Transverse colon (tissue), 3 donors: ENCODE data around the gene VAT1.

Experiments used
- CTCF ChIP-seq, 5 experiments: fragments of 200-600 bp in 3 of 5; fragments of 450-650 bp in 2 of 5; sonication (generic) in 3 of 5; IDR thresholded peaks; 1 replicate in 2 of 5; 2 replicates in 3 of 5; pipeline ENCODE4 v1.5.1; 2016 to 2017; ENCODE audit warnings: antibody characterized with exemption in 5 of 5, inconsistent platforms in 3 of 5, mild to moderate bottlenecking in 2 of 5, moderate library complexity in 1 of 5
- EP300 ChIP-seq: sonication (generic); formaldehyde crosslinking; IDR thresholded peaks from one replicate; pipeline ENCODE4 v1.6.1; 2017; ENCODE audit warnings: antibody characterized with exemption, low read depth
- POLR2A ChIP-seq: fragments of 450-650 bp; IDR thresholded peaks from one replicate; pipeline ENCODE4 v1.6.1; 2016; ENCODE audit warnings: antibody characterized with exemption, mild to moderate bottlenecking, moderate library complexity

GRCh38 chr17:42967925-42968324 lies 54.3 kb downstream of the VAT1 start:
- TF ChIP-seq EP300, result no peak
- no peak for TF ChIP-seq POLR2A
- no peak for TF ChIP-seq CTCF (IDR thresholded peaks at IDR 0.05)
